Heart left ventricle (tissue), 16 donors: ENCODE measurements around the gene ATXN7. TPM values are rescaled to one million over a fixed set of nuclear protein-coding genes. Genes with fewer than 3 reads are reported as not detected.
A peak's percentile ranks its signal among the peaks of the same experiment; 100 is the strongest.

Source experiments
- ATAC-seq, 4 donors: fragments of 200-7000 bp; cut with Tn5 transposase; one replicate each; pipeline ENCODE4 v1.9.1; 2020 to 2022; ENCODE audit warnings: moderate library complexity in 4 of 4, mild to moderate bottlenecking in 3 of 4, moderate number of reproducible peaks in 1 of 4
- DNase-seq, 5 donors: peaks; one replicate each; pipeline ENCODE4 v3.0.0-alpha.2; 2020
- H3K27ac ChIP-seq, 12 donors: fragments of 200-600 bp; sonication (generic) in 4 of 12; one replicate each; pipeline versions ENCODE4 v1.5.0 to v1.8.0; 2016 to 2022; ENCODE audit warnings: mild to moderate bottlenecking in 2 of 12
- H3K27me3 ChIP-seq, 9 donors: fragments of 200-600 bp; sonication (generic) in 2 of 9; one replicate each; pipeline versions ENCODE4 v1.5.1 to v1.8.0; 2016 to 2022; ENCODE audit warnings: mild to moderate bottlenecking in 3 of 9
- H3K36me3 ChIP-seq, 9 donors: fragments of 200-600 bp; sonication (generic) in 2 of 9; one replicate each; pipeline versions ENCODE4 v1.5.0 to v1.8.0; 2018 to 2022; ENCODE audit warnings: mild to moderate bottlenecking in 2 of 9
- H3K4me1 ChIP-seq, 12 donors: fragments of 200-600 bp; sonication (generic) in 4 of 12; one replicate each; pipeline versions ENCODE4 v1.5.0 to v1.8.0; 2016 to 2022; ENCODE audit warnings: mild to moderate bottlenecking in 3 of 12
- H3K4me3 ChIP-seq, 12 donors: fragments of 200-600 bp; sonication (generic) in 4 of 12; one replicate each; pipeline versions ENCODE4 v1.5.0 to v1.8.0; 2017 to 2022; ENCODE audit warnings: mild to moderate bottlenecking in 9 of 12, moderate library complexity in 4 of 12
- H3K9me3 ChIP-seq, 12 donors: fragments of 200-600 bp; sonication (generic) in 4 of 12; one replicate each; pipeline versions ENCODE4 v1.5.0 to v1.8.0; 2016 to 2022; ENCODE audit warnings: mild to moderate bottlenecking in 1 of 12
- POLR2A ChIP-seq, 2 donors: fragments of 450-650 bp; IDR thresholded peaks; one replicate each; pipeline ENCODE4 v1.6.1; 2017; ENCODE audit warnings: antibody characterized with exemption in 2 of 2, mild to moderate bottlenecking in 2 of 2, moderate library complexity in 2 of 2
- WGBS, 4 donors: extraction: QIAGEN DNeasy Blood & Tissue Kit in 2 of 4; methylation state at CpG; one replicate each; pipeline versions ENCODE4 v1.1.5 to v1.1.7; 2013 to 2018; 5-methylcytosine and 5-hydroxymethylcytosine counted together
- intact Hi-C, 10 donors: fragments of 100-400 bp; cut with DNase I; formaldehyde crosslinking; loops; one replicate each; pipeline versions ENCODE4 v1.11.1 to v1.14.2; 2022
- polyA plus RNA-seq, 2 donors: library from polyadenylated mRNA; stranded (reverse); fragments of 200-250 nt; gene quantifications; one replicate each; pipeline ENCODE4 v1.2.3, GENCODE V29; 2013
- total RNA-seq, 9 donors: library from RNA; depleted of rRNA in 2 of 9; stranded (reverse); fragments of >200 nt in 2 of 9; fragmentation: NEBNext Ultra II Directional in 3 of 9; extraction: Animal tissue kit (Norgen Biotek cat#: 25700) in 3 of 9; gene quantifications; one replicate each; pipeline versions ENCODE4 v1.1.0 to v1.2.4, GENCODE V29; 2016 to 2023
- TF ChIP-seq, protein P1 (sequence below), 12 donors: fragments of 200-600 bp; sonication (generic) in 4 of 12; IDR thresholded peaks; one replicate each; pipeline versions ENCODE4 v1.5.0 to v1.8.0; 2018 to 2022; ENCODE audit warnings: antibody characterized with exemption in 12 of 12, mild to moderate bottlenecking in 5 of 12
- donor health status: ischemic (EF 13 %, LVEDD 7.1; RV severe dilation, severe dysfunction).
- donor health status: healthy with polysubstance abuse.
- donor health status: DM: no; HTN: yes; CAD: no.
- donor health status: DM: no; HTN: no; CAD: no.
- donor health status: ischemic (EF 25% LVEDD 6.9; RV normal size, moderate dysfunction).
- donor health status: ischemic (EF 25% LVEDD 5.7; RV mildly dilated, moderate dysfunction).
- donor health status: healthy.
- donor health status: DM: yes; HTN: yes; CAD: no.
- donor health status: ischemic (EF 35%, LVEDD 5.7; RV mildly dilated, moderate dysfunction).
- donor health status: nonischemic (EF 11% LVEDD 7.7; RV severe dilation, severe dysfunction).
- donor health status: DM: yes; HTN: yes; CAD: no.
- donor health status: PGD.
- donor health status: ischemic (EF 29% LVEDD 5.4; RV normal size, mild dysfunction).
- donor health status: nonischemic (EF 23%, LVEDD 6.1; RV moderate dilation, normal function).

ATXN7 gene
- total and polyA plus RNA-seq, 11 donors, result 4.5 to 31.4 (median 16.7) TPM

DNA sequence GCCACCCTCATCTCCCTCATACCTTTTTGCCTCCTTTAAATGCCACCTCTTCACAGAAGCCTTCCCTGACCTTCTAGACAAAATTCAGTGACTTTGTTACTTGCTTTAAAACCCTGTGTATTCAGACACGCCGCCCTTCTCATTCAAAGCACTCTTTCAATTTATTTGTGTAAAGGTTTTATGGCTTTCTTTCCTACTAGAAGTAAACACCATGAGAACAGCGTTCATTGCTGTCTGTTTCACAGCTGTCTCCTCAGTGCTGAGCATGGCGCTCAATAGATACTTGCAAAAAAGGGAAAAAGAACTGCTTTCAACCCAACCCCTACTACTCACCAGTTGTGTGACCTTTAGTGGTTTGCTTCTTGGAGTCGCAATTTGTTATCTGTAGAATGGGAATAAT, 17.0 kb downstream of the ATXN7 start:
- intact Hi-C loops, result no loop called here
- WGBS, 4 donors, result 91 to 96% (median 94%) methylated on average over 5 of the region's 5 CpGs
- Histone ChIP-seq H3K27ac (no peak overlapping the region), H3K4me3 (no peak overlapping the region), H3K27me3 (no peaks in the 10 kb centered on the region), H3K4me1 (peaks cover 0 to 33% (median 15%) of the 10 kb centered on the region in 12 donors), H3K36me3 (no peaks in the 10 kb centered on the region), H3K9me3 (no peaks in the 10 kb centered on the region)
- DNase-seq (no peak), ATAC-seq (no peak)
- TF ChIP-seq POLR2A (IDR thresholded peaks at IDR 0.05), result no peak
- TF ChIP-seq, protein P1, sequence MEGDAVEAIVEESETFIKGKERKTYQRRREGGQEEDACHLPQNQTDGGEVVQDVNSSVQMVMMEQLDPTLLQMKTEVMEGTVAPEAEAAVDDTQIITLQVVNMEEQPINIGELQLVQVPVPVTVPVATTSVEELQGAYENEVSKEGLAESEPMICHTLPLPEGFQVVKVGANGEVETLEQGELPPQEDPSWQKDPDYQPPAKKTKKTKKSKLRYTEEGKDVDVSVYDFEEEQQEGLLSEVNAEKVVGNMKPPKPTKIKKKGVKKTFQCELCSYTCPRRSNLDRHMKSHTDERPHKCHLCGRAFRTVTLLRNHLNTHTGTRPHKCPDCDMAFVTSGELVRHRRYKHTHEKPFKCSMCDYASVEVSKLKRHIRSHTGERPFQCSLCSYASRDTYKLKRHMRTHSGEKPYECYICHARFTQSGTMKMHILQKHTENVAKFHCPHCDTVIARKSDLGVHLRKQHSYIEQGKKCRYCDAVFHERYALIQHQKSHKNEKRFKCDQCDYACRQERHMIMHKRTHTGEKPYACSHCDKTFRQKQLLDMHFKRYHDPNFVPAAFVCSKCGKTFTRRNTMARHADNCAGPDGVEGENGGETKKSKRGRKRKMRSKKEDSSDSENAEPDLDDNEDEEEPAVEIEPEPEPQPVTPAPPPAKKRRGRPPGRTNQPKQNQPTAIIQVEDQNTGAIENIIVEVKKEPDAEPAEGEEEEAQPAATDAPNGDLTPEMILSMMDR (IDR thresholded peaks at IDR 0.05), result no peak

DNA sequence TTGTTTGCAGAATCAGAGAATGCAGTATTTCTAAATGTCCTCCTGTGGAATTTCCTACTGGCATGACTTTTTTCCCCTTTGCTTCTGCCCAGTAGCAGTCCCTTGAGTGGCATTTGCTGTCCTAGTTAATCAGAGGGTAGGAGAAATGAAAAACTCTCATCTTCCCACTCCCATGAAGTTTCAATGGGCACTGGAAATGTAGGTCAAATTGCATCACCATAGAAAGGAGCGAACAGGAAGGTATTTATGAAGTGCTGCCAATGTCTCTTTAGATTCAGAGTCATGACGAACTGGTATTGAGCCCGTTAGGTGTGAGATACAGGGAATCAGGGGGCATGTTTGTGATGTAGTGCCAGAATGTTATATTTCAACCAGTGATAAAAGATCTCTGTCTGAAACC, 23.2 kb downstream of the ATXN7 start:
- H3K4me3 ChIP-seq, result no peak overlapping the region
- peak in 3 of 4 donors; percentile 30 to 63 (median 38) for ATAC-seq
- WGBS, 4 donors, result 32 to 60% (median 49%) methylated on average over 3 of the region's 3 CpGs

DNA sequence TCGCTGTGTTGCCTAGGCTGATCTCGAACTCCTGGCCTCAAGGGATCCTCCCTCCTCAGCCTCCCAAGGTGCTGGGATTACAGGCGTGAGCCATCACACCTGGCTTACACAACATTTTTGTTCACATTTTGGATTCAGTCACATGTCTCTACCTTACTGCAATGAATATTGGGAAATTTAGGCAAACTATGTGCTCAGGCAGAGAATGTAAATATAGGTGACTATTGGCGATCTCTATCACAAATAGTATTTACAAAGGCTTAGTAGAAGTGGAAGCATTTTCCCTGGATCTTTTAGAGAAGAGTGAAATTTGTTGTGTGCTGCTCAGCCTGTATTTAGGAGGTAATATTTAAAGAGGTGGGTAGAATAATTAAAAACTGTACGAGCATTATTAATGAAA, 27.9 kb downstream of the ATXN7 start:
- TF ChIP-seq, protein P1 (IDR thresholded peaks at IDR 0.05), result no peak
- TF ChIP-seq POLR2A (IDR thresholded peaks at IDR 0.05), result no peak
- H3K27ac ChIP-seq, result no peak overlapping the region
- ATAC-seq (no peak), DNase-seq (no peak)
- peaks cover 0 to 37% (median 25%) of the 10 kb centered on the region in 12 donors for H3K4me1 ChIP-seq
- intact Hi-C loops, result no loop called here
- no peaks in the 10 kb centered on the region for H3K27me3 ChIP-seq
- no peak overlapping the region for H3K4me3 ChIP-seq
- H3K9me3 ChIP-seq, result no peaks in the 10 kb centered on the region
- 93 to 98% (median 98%) methylated on average over 5 of the region's 5 CpGs for WGBS, 4 donors
- peaks cover 0 to 12% (median 2%) of the 10 kb centered on the region in 9 donors for H3K36me3 ChIP-seq

More for the DNA sequence above, 23.2 kb downstream of the ATXN7 start:
- H3K27me3 ChIP-seq, result no peaks in the 10 kb centered on the region
- peaks cover 0 to 11% (median 2%) of the 10 kb centered on the region in 9 donors for H3K36me3 ChIP-seq
- no peaks in the 10 kb centered on the region for H3K9me3 ChIP-seq
- no peak for DNase-seq
- no peak for TF ChIP-seq POLR2A (IDR thresholded peaks at IDR 0.05)
- TF ChIP-seq, protein P1 (IDR thresholded peaks at IDR 0.05), result no peak
- intact Hi-C loops, result no loop called here
- H3K27ac ChIP-seq, result no peak overlapping the region
- peaks cover 0 to 22% (median 11%) of the 10 kb centered on the region in 12 donors for H3K4me1 ChIP-seq

DNA sequence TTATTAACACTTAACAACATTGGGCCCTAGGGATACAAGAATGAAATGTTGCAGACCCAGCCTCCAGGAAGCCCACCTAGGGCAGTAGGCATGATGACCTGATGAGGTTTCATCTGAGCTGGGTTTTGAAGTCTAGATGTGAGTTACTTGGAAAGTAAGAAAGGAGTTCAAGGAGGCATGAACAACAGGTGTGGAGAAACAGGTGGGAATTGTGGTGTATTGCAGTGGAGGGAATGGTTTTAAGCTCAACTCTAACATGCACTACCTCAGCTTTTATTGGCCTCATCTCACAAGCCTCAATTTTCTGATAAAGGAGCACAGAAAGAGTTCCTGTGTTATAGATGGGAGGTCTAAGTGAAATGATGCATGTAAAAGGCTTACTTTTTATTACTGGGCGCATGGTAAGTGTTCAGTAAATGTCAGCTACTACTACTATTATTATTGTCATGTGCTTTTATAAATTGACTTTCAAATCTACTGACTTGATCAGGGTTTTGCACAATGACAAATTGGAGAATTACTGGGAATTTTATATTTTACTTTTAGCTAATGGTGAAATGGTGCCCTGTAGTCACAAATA, 29.2 kb downstream of the ATXN7 start:
- Histone ChIP-seq H3K4me1 (peaks cover 0 to 35% (median 25%) of the 10 kb centered on the region in 12 donors), H3K27ac (no peak overlapping the region), H3K4me3 (no peak overlapping the region), H3K36me3 (peaks cover 0 to 12% (median 2%) of the 10 kb centered on the region in 9 donors), H3K27me3 (no peaks in the 10 kb centered on the region), H3K9me3 (no peaks in the 10 kb centered on the region)
- intact Hi-C loops, result no loop called here
- DNase-seq (no peak), ATAC-seq (no peak)
- TF ChIP-seq, protein P1 (IDR thresholded peaks at IDR 0.05), result no peak
- no peak for TF ChIP-seq POLR2A (IDR thresholded peaks at IDR 0.05)
- 97 to 100% (median 99%) methylated on average over 1 of the region's 1 CpG for WGBS, 4 donors
